Naive thymus-derived CD4-positive, alpha-beta T cell (primary cell): ENCODE data around the gene CDH4. TPM values are rescaled to one million over a fixed set of nuclear protein-coding genes. Genes with fewer than 3 reads are reported as not detected.

Experiments used
- ATAC-seq: fragments of 150-1000 bp; cut with Tn5 transposase; 2 replicates; pipeline ENCODE4 v1.10.0; 2021; ENCODE audit warnings: mild to moderate bottlenecking, moderate library complexity
- CTCF ChIA-PET: fragments of 350-600 bp; sonication (Branson Sonifier 250); formaldehyde crosslinking; loops from one replicate; lab custom pipeline; 2021; ENCODE audit warnings: antibody characterized with exemption; lab: Charles Lee
- POLR2A ChIA-PET: fragments of 350-600 bp; sonication (Branson Sonifier 250); formaldehyde crosslinking; loops from one replicate; lab custom pipeline; 2021; ENCODE audit warnings: antibody characterized with exemption, inconsistent platforms; lab: Charles Lee
- DNase-seq, 9 donors: peaks; one replicate each; pipeline versions ENCODE4 v3.0.0 to v3.0.0-alpha.2; 2020 to 2022; ENCODE audit warnings: mixed read lengths in 1 of 9
- H3K27ac ChIP-seq: one replicate; pipeline ENCODE4 v1.7.0; 2013; ENCODE audit warnings: mild to moderate bottlenecking, low read depth, low read length, moderate library complexity
- H3K27me3 ChIP-seq, 2 donors: one replicate each; pipeline ENCODE4 v1.7.0; 2013; ENCODE audit warnings: low read length in 2 of 2, mild to moderate bottlenecking in 2 of 2, moderate library complexity in 2 of 2; ENCODE audit not compliant: control insufficient read depth in 2 of 2, insufficient read depth in 2 of 2
- H3K36me3 ChIP-seq, 3 experiments: 1 replicate in 2 of 3; 2 replicates in 1 of 3; pipeline ENCODE4 v1.7.0; 2013; ENCODE audit warnings: low read length in 3 of 3, mild to moderate bottlenecking in 3 of 3, moderate library complexity in 1 of 3; ENCODE audit not compliant: insufficient read depth in 3 of 3, control insufficient read depth in 2 of 3
- H3K4me1 ChIP-seq, 2 donors: one replicate each; pipeline ENCODE4 v1.7.0; 2013; ENCODE audit warnings: low read length in 2 of 2, mild to moderate bottlenecking in 2 of 2, moderate library complexity in 1 of 2; ENCODE audit not compliant: control insufficient read depth in 2 of 2, insufficient read depth in 2 of 2
- H3K4me3 ChIP-seq: 2 replicates; pipeline ENCODE4 v1.7.0; 2013; ENCODE audit warnings: mild to moderate bottlenecking, low read length
- H3K9me3 ChIP-seq, 3 experiments: 1 replicate in 2 of 3; 2 replicates in 1 of 3; pipeline ENCODE4 v1.7.0; 2013; ENCODE audit warnings: low read length in 3 of 3; ENCODE audit not compliant: control insufficient read depth in 2 of 3
- H3K27ac Mint-ChIP-seq, 9 donors: one replicate each; pipeline ENCODE4 v1.8.0; 2020 to 2022; ENCODE audit warnings: mixed read lengths in 9 of 9, mild to moderate bottlenecking in 8 of 9, moderate library complexity in 5 of 9, inconsistent platforms in 2 of 9
- H3K27me3 Mint-ChIP-seq, 5 donors: one replicate each; pipeline ENCODE4 v1.8.0; 2021 to 2022; ENCODE audit warnings: mixed read lengths in 5 of 5, mild to moderate bottlenecking in 1 of 5
- H3K36me3 Mint-ChIP-seq, 5 donors: one replicate each; pipeline ENCODE4 v1.8.0; 2020 to 2022; ENCODE audit warnings: mixed read lengths in 5 of 5, mild to moderate bottlenecking in 3 of 5, inconsistent platforms in 1 of 5
- H3K4me1 Mint-ChIP-seq, 7 donors: one replicate each; pipeline ENCODE4 v1.8.0; 2020 to 2022; ENCODE audit warnings: mixed read lengths in 7 of 7, mild to moderate bottlenecking in 3 of 7, inconsistent platforms in 1 of 7
- H3K4me3 Mint-ChIP-seq, 10 donors: one replicate each; pipeline ENCODE4 v1.8.0; 2020 to 2022; ENCODE audit warnings: mild to moderate bottlenecking in 10 of 10, mixed read lengths in 10 of 10, moderate library complexity in 6 of 10, inconsistent platforms in 2 of 10
- H3K9me3 Mint-ChIP-seq, 11 donors: one replicate each; pipeline ENCODE4 v1.8.0; 2020 to 2022; ENCODE audit warnings: mixed read lengths in 11 of 11, mild to moderate bottlenecking in 4 of 11, inconsistent platforms in 1 of 11, moderate library complexity in 1 of 11
- intact Hi-C, 2 donors: fragments of 100-400 bp; cut with micrococcal nuclease; formaldehyde crosslinking; loops; one replicate each; pipeline ENCODE4 v1.15.1; 2023
- polyA plus RNA-seq, 2 donors: library from polyadenylated mRNA; unstranded; fragments of 300-500 nt; fragmentation: Illumina TruSeq; gene quantifications; one replicate each; pipeline ENCODE4 v1.2.3, GENCODE V29; 2021
- total RNA-seq, 6 experiments: library from RNA in 5 of 6; stranded (reverse) in 5 of 6; gene quantifications; 1 replicate in 5 of 6; 2 replicates in 1 of 6; pipeline ENCODE4 v1.2.3 and lab custom pipeline; 2021 to 2026

Gene CDH4
- total and polyA plus RNA-seq, 7 experiments from 2014 or later = 0.05 to 0.43 (median 0.14) TPM; not detected in 1

- Histone ChIP-seq H3K27me3 (no peaks in the 10 kb centered on the region), H3K9me3 (no peaks in the 10 kb centered on the region), H3K36me3 (no peaks in the 10 kb centered on the region), H3K27ac (no peak overlapping the region), H3K4me1 (no peaks in the 10 kb centered on the region), H3K4me3 (no peak overlapping the region)
- intact Hi-C loops = no loop called here
- ATAC-seq (no peak), DNase-seq (no peak)
- POLR2A ChIA-PET = no interaction called here
- Mint-ChIP-seq H3K4me1 (no peaks in the 10 kb centered on the region), H3K9me3 (peaks cover 0 to 2% (median 0%) of the 10 kb centered on the region in 11 donors), H3K36me3 (no peaks in the 10 kb centered on the region), H3K27me3 (peaks cover 0 to 11% (median 0%) of the 10 kb centered on the region in 5 donors), H3K4me3 (no peak overlapping the region), H3K27ac (no peak overlapping the region)
- CTCF ChIA-PET = no interaction called here
These were observed 671.5 kb downstream of the CDH4 start for GRCh38 chr20:61923371-61924166.

- no peak overlapping the region for H3K4me3 Mint-ChIP-seq
- Histone ChIP-seq H3K4me3 (no peak overlapping the region), H3K27ac (no peak overlapping the region), H3K4me1 (no peaks in the 10 kb centered on the region), H3K36me3 (no peaks in the 10 kb centered on the region), H3K9me3 (no peaks in the 10 kb centered on the region), H3K27me3 (no peaks in the 10 kb centered on the region)
- peaks cover 0 to 11% (median 0%) of the 10 kb centered on the region in 5 donors for H3K27me3 Mint-ChIP-seq
- H3K27ac Mint-ChIP-seq = no peak overlapping the region
- ChIA-PET CTCF (no interaction called here), POLR2A (no interaction called here)
- DNase-seq (peak in 1 of 9 donors; percentile 1), ATAC-seq (no peak)
- peaks cover 0 to 2% (median 0%) of the 10 kb centered on the region in 11 donors for H3K9me3 Mint-ChIP-seq
- intact Hi-C loops = no loop called here
- no peaks in the 10 kb centered on the region for H3K4me1 Mint-ChIP-seq
- no peaks in the 10 kb centered on the region for H3K36me3 Mint-ChIP-seq
These were observed 672.3 kb downstream of the CDH4 start for GRCh38 chr20:61924211-61924857.

- Mint-ChIP-seq H3K4me3 (no peak overlapping the region), H3K4me1 (no peaks in the 10 kb centered on the region), H3K27me3 (peaks cover 0 to 11% (median 0%) of the 10 kb centered on the region in 5 donors), H3K27ac (no peak overlapping the region), H3K9me3 (peaks cover 0 to 2% (median 0%) of the 10 kb centered on the region in 11 donors), H3K36me3 (no peaks in the 10 kb centered on the region)
- Histone ChIP-seq H3K4me1 (no peaks in the 10 kb centered on the region), H3K27ac (no peak overlapping the region), H3K27me3 (no peaks in the 10 kb centered on the region), H3K9me3 (no peaks in the 10 kb centered on the region), H3K36me3 (no peaks in the 10 kb centered on the region), H3K4me3 (no peak overlapping the region)
- ATAC-seq = no peak
- DNase-seq = peak in 1 of 9 donors; percentile 5
- CTCF ChIA-PET = no interaction called here
- intact Hi-C loops = no loop called here
- POLR2A ChIA-PET = no interaction called here
These were observed 672.9 kb downstream of the CDH4 start for GRCh38 chr20:61924858-61925554.

- H3K27me3 Mint-ChIP-seq = peaks cover 0 to 11% (median 0%) of the 10 kb centered on the region in 5 donors
- no peak overlapping the region for H3K27ac Mint-ChIP-seq
- ChIA-PET CTCF (no interaction called here), POLR2A (no interaction called here)
- Histone ChIP-seq H3K36me3 (no peaks in the 10 kb centered on the region), H3K27ac (no peak overlapping the region), H3K27me3 (no peaks in the 10 kb centered on the region), H3K9me3 (no peaks in the 10 kb centered on the region), H3K4me3 (no peak overlapping the region), H3K4me1 (no peaks in the 10 kb centered on the region)
- no peak for ATAC-seq
- H3K9me3 Mint-ChIP-seq = peaks cover 0 to 2% (median 0%) of the 10 kb centered on the region in 11 donors
- no peaks in the 10 kb centered on the region for H3K4me1 Mint-ChIP-seq
- H3K4me3 Mint-ChIP-seq = no peak overlapping the region
- H3K36me3 Mint-ChIP-seq = no peaks in the 10 kb centered on the region
- intact Hi-C loops = no loop called here
- no peak for DNase-seq
These were observed 673.6 kb downstream of the CDH4 start for GRCh38 chr20:61925555-61926252.

- no peaks in the 10 kb centered on the region for H3K27me3 ChIP-seq
- POLR2A ChIA-PET = no interaction called here
- CTCF ChIA-PET = no interaction called here
- ATAC-seq (no peak), DNase-seq (peak in 1 of 9 donors; percentile 3)
- Mint-ChIP-seq H3K27me3 (peaks cover 0 to 11% (median 0%) of the 10 kb centered on the region in 5 donors), H3K27ac (no peak overlapping the region), H3K9me3 (peaks cover 0 to 2% (median 0%) of the 10 kb centered on the region in 11 donors), H3K4me1 (no peaks in the 10 kb centered on the region), H3K4me3 (no peak overlapping the region), H3K36me3 (no peaks in the 10 kb centered on the region)
- H3K36me3 ChIP-seq = no peaks in the 10 kb centered on the region
- intact Hi-C loops = no loop called here
- no peaks in the 10 kb centered on the region for H3K9me3 ChIP-seq
- no peak overlapping the region for H3K4me3 ChIP-seq
- no peak overlapping the region for H3K27ac ChIP-seq
- H3K4me1 ChIP-seq = no peaks in the 10 kb centered on the region
These were observed 674.2 kb downstream of the CDH4 start for GRCh38 chr20:61926253-61926613.

GRCh38 chr20:61926796-61927192 lies 674.7 kb downstream of the CDH4 start:
- POLR2A ChIA-PET = no interaction called here

More at GRCh38 chr20:61926796-61927192, 674.7 kb downstream of the CDH4 start:
- intact Hi-C loops = no loop called here
- H3K4me3 Mint-ChIP-seq = no peak overlapping the region
- peaks cover 0 to 11% (median 0%) of the 10 kb centered on the region in 5 donors for H3K27me3 Mint-ChIP-seq
- no peaks in the 10 kb centered on the region for H3K9me3 ChIP-seq
- H3K27ac Mint-ChIP-seq = no peak overlapping the region
- CTCF ChIA-PET = interaction anchor here (0.8 kb wide), 1 partner anchor 34 kb away, joined by 3 read pairs; no protein-coding TSS in a partner anchor
- peaks cover 0 to 2% (median 0%) of the 10 kb centered on the region in 11 donors for H3K9me3 Mint-ChIP-seq
- no peak overlapping the region for H3K4me3 ChIP-seq
- no peak for ATAC-seq
- H3K36me3 Mint-ChIP-seq = no peaks in the 10 kb centered on the region
- H3K27ac ChIP-seq = no peak overlapping the region
- H3K36me3 ChIP-seq = no peaks in the 10 kb centered on the region
- no peaks in the 10 kb centered on the region for H3K4me1 Mint-ChIP-seq
- no peaks in the 10 kb centered on the region for H3K27me3 ChIP-seq
- H3K4me1 ChIP-seq = no peaks in the 10 kb centered on the region
- no peak for DNase-seq
